HG03558 (cell line): ENCODE measurements around the gene CTRB2.
"Not testable (repeated sequence)": the region's sequence is repeated elsewhere in the genome, so short reads cannot be mapped to it uniquely, and the experiment has no call there.

Experiments
- ATAC-seq: cut with Tn5 transposase; IDR thresholded peaks from one replicate; pipeline ENCODE4 v1.9.1; 2021; ENCODE audit warnings: moderate number of reproducible peaks; ENCODE audit not compliant: unreplicated experiment; ENCODE audit errors: extremely low read depth

The CTRB2 gene

DNA sequence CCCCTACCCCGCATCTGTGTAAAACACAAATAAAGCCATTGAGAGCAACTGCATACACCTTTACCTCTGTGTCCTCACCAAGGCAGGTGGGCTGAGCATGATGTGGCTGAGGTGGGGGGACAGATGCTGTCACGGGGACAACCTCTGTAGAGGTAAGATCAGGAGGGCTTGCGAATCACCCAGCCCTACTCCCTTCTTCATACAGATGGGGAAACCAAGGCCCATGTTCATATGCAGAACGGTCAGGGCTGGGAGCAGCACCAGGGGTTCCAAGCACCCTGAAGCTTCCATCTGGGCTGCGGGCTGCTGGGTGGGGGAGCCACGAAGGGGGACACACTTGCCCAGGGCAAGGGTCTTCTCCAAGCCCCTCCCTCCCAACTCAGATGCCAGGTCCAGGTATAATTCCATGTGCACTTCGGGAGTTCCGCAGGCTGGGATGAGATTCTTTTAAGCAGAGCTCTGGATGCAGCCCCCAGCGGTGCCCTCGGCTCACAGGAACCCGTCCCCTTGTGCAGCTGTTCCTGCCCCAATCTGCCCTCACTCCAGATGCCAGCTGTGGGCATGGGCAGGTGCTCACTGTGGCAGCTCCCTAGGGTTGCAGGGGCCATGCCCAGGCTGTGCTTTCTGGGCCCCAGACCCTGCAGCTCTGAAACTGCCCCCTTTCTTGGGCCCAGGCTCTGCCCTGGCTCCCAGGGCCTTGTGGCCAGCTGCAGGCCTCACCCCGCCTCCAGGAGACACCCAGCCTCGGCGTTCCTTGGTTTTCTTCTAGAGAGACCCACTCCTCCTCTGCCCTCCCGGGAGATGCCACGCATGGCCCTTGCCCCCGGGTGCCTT is 21.4 kb upstream of the CTRB2 start:
- ATAC-seq, result no peak

- ATAC-seq, result no peak
Observed at GRCh38 chr16:75227361-75228142, 20.6 kb upstream of the CTRB2 start.

- ATAC-seq, result no peak
Observed at GRCh38 chr16:75226550-75227360, 19.8 kb upstream of the CTRB2 start.

DNA sequence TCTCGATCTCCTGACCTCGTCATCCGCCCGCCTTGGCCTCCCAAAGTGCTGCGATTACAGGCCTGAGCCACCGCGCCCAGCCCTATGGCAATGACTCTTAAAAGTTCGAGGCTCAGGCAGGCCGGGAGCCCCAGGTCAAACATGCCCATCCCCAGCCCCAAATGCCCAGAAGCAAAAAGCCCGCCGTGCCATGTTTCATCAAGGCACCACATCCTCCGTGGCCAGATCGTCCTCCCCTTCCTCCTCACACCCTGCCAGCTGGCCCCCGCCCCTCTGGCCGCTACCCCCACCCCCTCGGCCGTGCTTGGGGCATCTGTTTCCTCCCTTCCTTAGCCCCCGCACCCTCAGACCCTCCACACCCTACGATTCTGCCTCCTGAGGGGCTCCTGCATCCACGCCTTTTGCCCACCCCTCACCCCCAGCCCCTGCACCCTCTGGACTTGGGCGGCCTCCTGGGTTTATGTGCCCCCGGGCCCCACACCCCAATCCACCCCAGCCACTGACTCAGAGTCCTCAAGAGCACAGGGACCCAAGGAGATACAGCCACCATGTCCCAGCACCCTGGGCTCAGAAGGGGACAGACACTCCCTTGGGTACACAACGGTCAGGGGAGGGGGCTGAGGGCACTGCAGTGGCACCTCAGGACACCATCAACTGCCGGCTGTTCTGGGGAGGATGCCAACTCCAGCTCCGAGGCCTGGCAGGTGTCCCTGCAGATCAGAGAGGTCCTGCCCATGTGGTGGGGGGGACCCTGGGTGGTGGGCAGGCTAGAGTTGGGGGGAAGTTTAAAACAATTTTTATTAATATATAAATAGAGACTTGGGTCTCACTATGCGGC is 18.9 kb upstream of the CTRB2 start:
- ATAC-seq, result no peak

DNA sequence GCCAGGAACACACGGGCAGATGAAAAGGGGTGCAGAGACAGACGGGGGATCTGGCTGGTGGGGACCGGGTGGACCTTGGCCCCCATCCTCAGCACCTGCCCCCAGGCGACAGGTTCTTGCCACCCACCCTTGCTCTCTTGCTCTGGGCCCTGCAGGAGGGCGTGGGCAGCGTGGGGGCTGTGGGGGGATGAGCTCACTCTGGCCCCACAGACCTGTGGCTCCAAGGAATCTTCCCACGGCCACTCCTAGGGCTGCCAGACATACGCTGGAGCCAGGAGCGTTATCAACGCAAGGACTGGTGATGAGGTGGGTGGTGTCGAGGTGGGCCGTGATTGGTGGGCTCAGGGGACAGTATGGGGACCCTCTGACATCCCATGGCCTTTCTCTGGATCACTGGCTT is 18.1 kb upstream of the CTRB2 start:
- no peak for ATAC-seq

DNA sequence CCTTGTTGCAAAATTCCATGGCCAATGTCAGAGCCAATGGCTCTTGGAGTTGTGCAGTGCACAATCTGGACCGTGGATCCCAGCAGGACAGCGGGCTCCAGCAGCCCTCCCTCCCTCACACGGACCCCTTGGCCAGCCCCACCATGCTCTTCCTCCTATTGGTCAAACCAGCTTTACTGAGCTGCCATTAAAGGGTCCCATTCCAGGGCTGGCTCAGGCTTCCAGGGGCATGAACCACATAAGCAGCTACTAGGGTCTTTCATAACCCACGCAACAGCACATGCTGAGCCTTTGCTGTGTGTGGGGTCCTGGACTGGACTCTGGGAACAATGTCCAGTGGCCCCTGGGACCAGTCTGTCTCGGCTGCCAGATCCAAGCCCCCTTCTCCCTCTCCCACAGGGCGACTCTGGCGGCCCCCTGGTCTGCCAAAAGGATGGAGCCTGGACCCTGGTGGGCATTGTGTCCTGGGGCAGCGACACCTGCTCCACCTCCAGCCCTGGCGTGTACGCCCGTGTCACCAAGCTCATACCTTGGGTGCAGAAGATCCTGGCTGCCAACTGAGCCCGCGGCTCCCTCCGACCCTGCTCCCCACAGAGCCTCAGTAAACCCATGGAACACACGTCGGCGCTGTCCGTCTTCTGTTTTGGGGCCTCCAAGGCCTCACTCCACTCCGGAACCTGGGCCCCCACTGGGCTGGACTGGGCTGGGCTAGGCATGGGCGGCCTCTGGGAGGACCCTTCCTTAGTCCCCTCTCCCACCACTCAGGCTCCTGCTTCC is 17.5 kb upstream of the CTRB2 start:
- ATAC-seq, result no peak

DNA sequence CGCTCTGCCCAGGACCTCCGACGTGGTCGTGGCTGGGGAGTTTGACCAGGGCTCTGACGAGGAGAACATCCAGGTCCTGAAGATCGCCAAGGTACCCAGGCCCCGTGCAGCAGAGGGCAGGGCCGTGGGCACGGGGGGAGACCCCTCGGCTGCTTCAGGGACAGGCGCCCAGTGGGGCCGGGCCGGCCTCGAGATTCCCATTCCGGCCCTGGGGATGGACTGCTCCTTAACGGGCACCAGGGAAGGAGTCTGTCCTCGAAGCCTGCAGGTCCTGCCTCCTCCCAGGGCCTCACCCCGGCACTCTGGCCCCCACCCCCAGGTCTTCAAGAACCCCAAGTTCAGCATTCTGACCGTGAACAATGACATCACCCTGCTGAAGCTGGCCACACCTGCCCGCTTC is 16.2 kb upstream of the CTRB2 start:
- not testable (repeated sequence) for ATAC-seq

DNA sequence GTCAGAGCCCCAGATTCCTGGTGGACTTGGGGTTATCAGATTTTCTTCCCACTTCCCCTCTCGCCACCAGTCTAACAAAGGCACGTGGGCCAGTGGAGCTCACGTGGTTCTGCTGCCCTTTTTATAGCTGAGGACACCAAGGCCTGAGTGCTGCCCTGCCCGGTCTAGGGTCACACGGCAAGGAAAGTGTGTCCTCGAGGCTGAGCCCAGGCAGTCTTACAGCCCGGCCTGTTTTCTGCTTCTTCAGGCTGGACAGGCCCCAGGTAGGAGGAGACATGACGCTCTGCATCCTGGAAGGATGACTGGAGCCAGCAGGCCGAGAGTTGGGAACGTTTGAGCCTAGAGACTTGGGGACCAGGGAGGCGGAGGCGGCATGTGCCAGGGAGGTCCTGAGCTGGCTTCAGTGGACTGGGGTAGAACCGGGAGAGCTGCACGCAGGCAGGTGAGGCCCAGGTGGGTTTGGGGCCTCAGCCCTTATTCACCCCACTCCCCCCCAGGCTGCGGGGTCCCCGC is 15.4 kb upstream of the CTRB2 start:
- no peak for ATAC-seq

DNA sequence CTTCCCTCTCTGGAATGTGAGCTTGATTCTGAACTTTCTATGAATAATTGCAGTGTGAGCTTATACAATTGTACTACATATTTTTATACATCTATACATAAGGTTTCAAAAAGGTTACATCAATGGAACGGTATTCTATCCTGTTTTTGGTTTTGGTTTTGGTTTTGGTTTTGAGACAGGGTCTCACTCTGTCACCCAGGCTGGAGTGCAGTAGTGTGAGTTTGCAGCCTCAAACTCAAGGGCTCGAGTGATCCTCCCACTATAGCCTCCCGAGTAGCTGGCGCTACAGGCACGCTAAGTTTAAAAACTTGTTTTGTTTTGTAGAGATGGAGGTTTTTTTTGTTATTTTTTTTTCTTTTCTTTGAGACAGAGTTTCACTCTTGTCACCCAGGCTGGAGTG is 12.9 kb upstream of the CTRB2 start:
- no peak for ATAC-seq

DNA sequence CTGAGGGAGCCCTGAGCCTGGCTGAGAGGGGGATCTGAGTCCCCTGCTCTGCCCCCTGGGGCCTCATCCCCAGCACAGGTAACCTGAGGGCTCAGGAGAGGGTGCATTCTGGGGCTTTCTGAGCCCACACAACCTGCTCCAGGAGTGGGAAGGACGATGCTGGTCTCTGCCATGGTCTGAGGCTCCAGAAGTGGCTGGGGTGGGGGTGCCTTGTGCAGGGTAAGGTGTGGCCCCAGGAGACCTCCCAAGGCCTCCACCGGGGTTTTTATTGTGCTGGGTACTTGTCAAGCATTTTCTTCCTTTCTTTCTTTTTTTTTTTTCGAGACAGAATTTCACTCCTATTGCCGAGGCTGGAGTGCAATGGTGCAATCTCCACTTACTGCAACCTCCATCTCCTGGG is 12.1 kb upstream of the CTRB2 start:
- no peak for ATAC-seq

DNA sequence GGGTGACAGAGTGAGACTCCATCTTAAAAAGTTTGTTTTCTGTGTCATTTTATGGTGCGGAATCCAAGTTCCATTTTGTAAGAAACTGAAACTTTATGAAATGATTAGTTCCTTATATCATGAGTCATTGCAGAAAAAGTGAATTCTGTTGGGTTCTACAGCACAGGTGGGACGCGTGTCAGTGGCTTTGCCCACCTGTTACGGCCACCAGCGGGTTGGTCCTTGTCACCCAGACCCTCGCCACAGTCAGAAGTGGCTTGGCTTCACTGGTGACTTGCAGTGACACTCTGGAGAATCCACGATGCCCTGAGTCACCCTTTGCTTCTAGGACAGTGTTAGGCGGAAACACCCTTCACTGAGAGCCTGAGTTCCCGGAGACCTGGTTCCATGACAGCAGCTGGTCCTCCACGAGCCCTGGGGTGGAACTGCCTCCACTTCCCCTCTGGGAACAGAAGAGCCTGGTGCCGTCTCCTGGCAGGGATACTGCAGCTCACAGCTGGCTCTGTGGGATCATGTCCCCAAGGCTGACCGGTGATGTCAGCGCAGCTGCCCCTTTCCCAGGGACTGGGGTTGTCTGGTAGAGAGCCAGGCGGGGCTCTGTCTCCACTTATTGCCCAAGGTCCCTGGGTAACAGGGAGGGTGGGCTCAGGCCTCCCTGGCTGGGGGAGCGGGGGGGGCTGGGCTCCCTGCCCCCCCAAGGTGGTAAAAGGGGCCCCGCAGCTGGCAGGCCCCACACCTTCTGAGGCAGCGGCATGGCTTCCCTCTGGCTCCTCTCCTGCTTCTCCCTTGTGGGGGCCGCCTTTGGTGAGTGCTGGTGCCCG is 11.5 kb upstream of the CTRB2 start, which contains the start of gene CTRB1:
CTRB1 (plus strand) TSS at position 733 of the 821 bp plus-strand sequence; CDS start at position 753, 20 bp downstream.
- ATAC-seq, result peak; percentile 78

- no peak for ATAC-seq
Observed at GRCh38 chr16:75217389-75217851, 10.5 kb upstream of the CTRB2 start.

- ATAC-seq, result no peak
Observed at GRCh38 chr16:75216576-75216975, 9.6 kb upstream of the CTRB2 start.

DNA sequence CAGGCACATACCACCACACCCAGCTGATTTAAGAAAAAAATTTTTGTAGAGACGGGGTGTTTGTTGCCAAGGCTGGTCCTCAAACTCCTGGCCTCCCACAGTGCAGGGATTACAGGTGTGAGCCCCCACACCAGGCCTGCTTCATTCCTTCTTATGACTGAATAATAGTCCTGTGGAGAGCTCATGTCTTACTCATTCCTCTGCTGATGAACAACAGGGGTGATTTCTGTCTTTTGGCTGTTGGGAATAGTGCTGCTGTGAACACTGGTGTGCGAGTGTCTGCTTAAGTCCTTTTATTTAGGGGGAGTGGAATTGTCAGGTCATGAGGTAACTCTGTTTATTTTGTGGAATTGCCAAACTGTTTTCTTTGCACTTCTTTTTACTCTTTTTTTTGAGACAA is 9.2 kb upstream of the CTRB2 start:
- ATAC-seq, result no peak

DNA sequence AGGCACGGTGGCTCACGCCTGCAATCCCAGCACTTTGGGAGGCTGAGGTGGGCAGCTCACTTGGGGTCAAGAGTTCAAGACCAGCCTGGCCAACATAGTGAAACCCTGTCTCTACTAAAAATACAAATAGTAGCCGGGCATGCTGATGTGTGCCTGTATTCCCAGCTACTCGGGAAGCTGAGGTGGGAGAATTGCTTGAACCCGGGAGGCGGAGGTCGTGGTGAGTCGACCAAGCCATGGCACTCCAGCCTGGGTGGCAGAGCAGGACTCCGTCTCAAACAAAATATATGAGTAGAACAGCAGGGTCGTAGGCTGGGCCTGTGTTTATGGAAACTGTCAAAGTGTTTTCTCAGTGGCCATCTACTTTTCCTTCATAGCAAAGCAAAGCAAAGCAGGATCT is 4.3 kb upstream of the CTRB2 start:
- ATAC-seq, result not testable (repeated sequence)

GRCh38 chr16:75209944-75210343 is 3.0 kb upstream of the CTRB2 start:
- no peak for ATAC-seq

GRCh38 chr16:75209514-75209913 is 2.6 kb upstream of the CTRB2 start:
- not testable (repeated sequence) for ATAC-seq
